ENCODE measurements around the gene STK38. TPM values are rescaled to one million over a fixed set of nuclear protein-coding genes. Genes with fewer than 3 reads are reported as not detected.

The STK38 gene
- total RNA-seq, 1 experiment from 2014 or later, result 20.1 TPM

DNA sequence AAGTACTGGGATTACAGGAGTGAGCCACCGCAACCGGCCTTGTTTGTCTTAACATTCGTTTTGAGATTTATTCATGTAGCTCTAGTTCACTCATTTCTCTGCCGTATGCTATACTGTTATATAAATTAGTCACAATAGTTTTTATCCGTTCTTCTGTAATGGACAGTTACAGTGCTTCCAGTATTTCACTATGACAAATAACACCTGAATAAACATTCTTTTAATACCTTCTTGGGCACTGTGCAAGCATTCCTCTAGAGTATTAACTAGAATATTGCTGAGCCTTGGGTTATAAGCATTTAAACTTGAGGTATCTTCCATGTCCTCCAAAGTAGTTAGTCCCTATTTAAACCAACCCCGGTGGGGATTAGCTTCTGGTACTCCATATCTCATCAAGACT lies 45.6 kb downstream of the STK38 start:
- H3K36me3 ChIP-seq (ENCODE audit: control insufficient read depth in 1 of 2, insufficient read depth in 2 of 2, low read length in 2 of 2), result peaks cover 7 to 8% of the 10 kb centered on the region in 2 experiments; a peak in 2 of 4 replicates
- no peaks in the 10 kb centered on the region for H3K9me2 ChIP-seq (ENCODE audit: insufficient read depth)
- ChIA-PET RAD21 (ENCODE audit: low non-redundant PET in 1 of 2, low total read pairs in 2 of 2, uncharacterized antibody in 2 of 2, unreplicated experiment in 2 of 2) (no interaction called here), CTCF (no interaction called here), POLR2A (no interaction called here)
- no peaks in the 10 kb centered on the region for H4K20me1 ChIP-seq (ENCODE audit: insufficient read depth)
- intact Hi-C loops (cut with micrococcal nuclease), result no loop called here
- no TSS peak for BruUV-seq (replicated peaks)
- H3K4me1 ChIP-seq (ENCODE audit: control insufficient read depth in 1 of 2, insufficient read depth in 2 of 2, low read length in 2 of 2), result 0 out of 4 replicates have a peak, but pooled peaks cover 0 to 5% of the 10 kb centered on the region in 2 experiments
- H3K9ac ChIP-seq (ENCODE audit: low read length), result no peak overlapping the region
- no peaks in the 10 kb centered on the region for H3K79me2 ChIP-seq (ENCODE audit: insufficient read depth, low read length)
- ATAC-seq (no peak), DNase-seq (ENCODE audit: low read depth, low spot score) (no peak)
- no peak overlapping the region for H3K4me3 ChIP-seq (replicated peaks in 1 of 2; ENCODE audit: low read depth in 1 of 2, low read length in 2 of 2)
- H3K27me3 ChIP-seq (ENCODE audit: insufficient read depth, low read length), result no peaks in the 10 kb centered on the region
- H3K9me3 ChIP-seq (ENCODE audit: control insufficient read depth in 1 of 2, insufficient read depth in 1 of 2, low read depth in 1 of 2, low read length in 2 of 2), result no peaks in the 10 kb centered on the region
- H3K4me2 ChIP-seq (ENCODE audit: low read length), result no peak overlapping the region
- TF ChIP-seq ELF1 (IDR thresholded peaks at IDR 0.05; ENCODE audit: borderline replicate concordance, low read depth), result no peak
- TF ChIP-seq, protein P1, sequence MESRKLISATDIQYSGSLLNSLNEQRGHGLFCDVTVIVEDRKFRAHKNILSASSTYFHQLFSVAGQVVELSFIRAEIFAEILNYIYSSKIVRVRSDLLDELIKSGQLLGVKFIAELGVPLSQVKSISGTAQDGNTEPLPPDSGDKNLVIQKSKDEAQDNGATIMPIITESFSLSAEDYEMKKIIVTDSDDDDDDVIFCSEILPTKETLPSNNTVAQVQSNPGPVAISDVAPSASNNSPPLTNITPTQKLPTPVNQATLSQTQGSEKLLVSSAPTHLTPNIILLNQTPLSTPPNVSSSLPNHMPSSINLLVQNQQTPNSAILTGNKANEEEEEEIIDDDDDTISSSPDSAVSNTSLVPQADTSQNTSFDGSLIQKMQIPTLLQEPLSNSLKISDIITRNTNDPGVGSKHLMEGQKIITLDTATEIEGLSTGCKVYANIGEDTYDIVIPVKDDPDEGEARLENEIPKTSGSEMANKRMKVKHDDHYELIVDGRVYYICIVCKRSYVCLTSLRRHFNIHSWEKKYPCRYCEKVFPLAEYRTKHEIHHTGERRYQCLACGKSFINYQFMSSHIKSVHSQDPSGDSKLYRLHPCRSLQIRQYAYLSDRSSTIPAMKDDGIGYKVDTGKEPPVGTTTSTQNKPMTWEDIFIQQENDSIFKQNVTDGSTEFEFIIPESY (IDR thresholded peaks at IDR 0.05; ENCODE audit: extremely low read depth, insufficient replicate concordance, low read length), result no peak
- no peak for TF ChIP-seq TCF7L2 (IDR thresholded peaks at IDR 0.05; ENCODE audit: borderline replicate concordance, extremely low read depth, insufficient read depth, insufficient read length)
- TF ChIP-seq YY1 (IDR thresholded peaks at IDR 0.05; ENCODE audit: extremely low read depth, insufficient replicate concordance, low read depth, low read length), result no peak
- TF ChIP-seq EZH2phosphoT487 (IDR thresholded peaks at IDR 0.05; ENCODE audit: borderline replicate concordance), result no peak
- TF ChIP-seq, protein P2, sequence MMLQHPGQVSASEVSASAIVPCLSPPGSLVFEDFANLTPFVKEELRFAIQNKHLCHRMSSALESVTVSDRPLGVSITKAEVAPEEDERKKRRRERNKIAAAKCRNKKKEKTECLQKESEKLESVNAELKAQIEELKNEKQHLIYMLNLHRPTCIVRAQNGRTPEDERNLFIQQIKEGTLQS (IDR thresholded peaks at IDR 0.05), result no peak
- TF ChIP-seq SRF (IDR thresholded peaks at IDR 0.05; ENCODE audit: low read depth), result no peak
- TF ChIP-seq ZNF274 (IDR thresholded peaks at IDR 0.05; ENCODE audit: low read depth, low read length), result no peak
- no peak for TF ChIP-seq CBX3 (IDR thresholded peaks at IDR 0.05; ENCODE audit: low read depth)
- TF ChIP-seq SP1 (IDR thresholded peaks at IDR 0.05; ENCODE audit: low read depth), result no peak
- no peak for TF ChIP-seq RAD21 (IDR thresholded peaks at IDR 0.05; ENCODE audit: low read depth)
- no peak for TF ChIP-seq POLR2A (IDR thresholded peaks at IDR 0.05; ENCODE audit: borderline replicate concordance, extremely low read depth, insufficient read depth, insufficient read length)
- TF ChIP-seq EZH2 (IDR thresholded peaks at IDR 0.05), result no peak
- TF ChIP-seq FOSL1 (IDR thresholded peaks at IDR 0.05; ENCODE audit: low read depth), result no peak
- no peak for TF ChIP-seq CEBPB (IDR thresholded peaks at IDR 0.05; ENCODE audit: low read depth)
- TF ChIP-seq, protein P3, sequence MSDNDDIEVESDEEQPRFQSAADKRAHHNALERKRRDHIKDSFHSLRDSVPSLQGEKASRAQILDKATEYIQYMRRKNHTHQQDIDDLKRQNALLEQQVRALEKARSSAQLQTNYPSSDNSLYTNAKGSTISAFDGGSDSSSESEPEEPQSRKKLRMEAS (IDR thresholded peaks at IDR 0.05), result no peak
- TF ChIP-seq JUND (IDR thresholded peaks at IDR 0.05), result no peak
- TF ChIP-seq POLR2AphosphoS5 (IDR thresholded peaks at IDR 0.05; ENCODE audit: low read depth, low read length), result no peak
- TF ChIP-seq, protein P4, sequence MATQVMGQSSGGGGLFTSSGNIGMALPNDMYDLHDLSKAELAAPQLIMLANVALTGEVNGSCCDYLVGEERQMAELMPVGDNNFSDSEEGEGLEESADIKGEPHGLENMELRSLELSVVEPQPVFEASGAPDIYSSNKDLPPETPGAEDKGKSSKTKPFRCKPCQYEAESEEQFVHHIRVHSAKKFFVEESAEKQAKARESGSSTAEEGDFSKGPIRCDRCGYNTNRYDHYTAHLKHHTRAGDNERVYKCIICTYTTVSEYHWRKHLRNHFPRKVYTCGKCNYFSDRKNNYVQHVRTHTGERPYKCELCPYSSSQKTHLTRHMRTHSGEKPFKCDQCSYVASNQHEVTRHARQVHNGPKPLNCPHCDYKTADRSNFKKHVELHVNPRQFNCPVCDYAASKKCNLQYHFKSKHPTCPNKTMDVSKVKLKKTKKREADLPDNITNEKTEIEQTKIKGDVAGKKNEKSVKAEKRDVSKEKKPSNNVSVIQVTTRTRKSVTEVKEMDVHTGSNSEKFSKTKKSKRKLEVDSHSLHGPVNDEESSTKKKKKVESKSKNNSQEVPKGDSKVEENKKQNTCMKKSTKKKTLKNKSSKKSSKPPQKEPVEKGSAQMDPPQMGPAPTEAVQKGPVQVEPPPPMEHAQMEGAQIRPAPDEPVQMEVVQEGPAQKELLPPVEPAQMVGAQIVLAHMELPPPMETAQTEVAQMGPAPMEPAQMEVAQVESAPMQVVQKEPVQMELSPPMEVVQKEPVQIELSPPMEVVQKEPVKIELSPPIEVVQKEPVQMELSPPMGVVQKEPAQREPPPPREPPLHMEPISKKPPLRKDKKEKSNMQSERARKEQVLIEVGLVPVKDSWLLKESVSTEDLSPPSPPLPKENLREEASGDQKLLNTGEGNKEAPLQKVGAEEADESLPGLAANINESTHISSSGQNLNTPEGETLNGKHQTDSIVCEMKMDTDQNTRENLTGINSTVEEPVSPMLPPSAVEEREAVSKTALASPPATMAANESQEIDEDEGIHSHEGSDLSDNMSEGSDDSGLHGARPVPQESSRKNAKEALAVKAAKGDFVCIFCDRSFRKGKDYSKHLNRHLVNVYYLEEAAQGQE (IDR thresholded peaks at IDR 0.05; ENCODE audit: low read depth), result no peak
- TF ChIP-seq SIN3A (IDR thresholded peaks at IDR 0.05; ENCODE audit: low read depth), result no peak
- H2AFZ ChIP-seq (ENCODE audit: low read depth, low read length, poor library complexity, severe bottlenecking), result no peak overlapping the region
- no peak overlapping the region for H3K27ac ChIP-seq (ENCODE audit: low read depth, low read length)

All from HCT116 (cell line).